ENCODE results near the gene TTLL7. TPM values are rescaled to one million over a fixed set of nuclear protein-coding genes. Genes with fewer than 3 reads are reported as not detected.

The TTLL7 gene
- 1 to 10 TPM; 3.4 to 3.7 TPM for total RNA-seq
- 8.7 TPM for polyA plus RNA-seq (2013, experiment 1 of 2)
- 6.7 TPM for polyA plus RNA-seq (2013, experiment 2 of 2)
- long read RNA-seq, experiment 1: 0 reads
- long read RNA-seq, experiment 2, full-length matches to known transcripts: 1 of 3 reads
- long read RNA-seq, experiment 2, partial matches to known transcripts: 0 of 3 reads
- long read RNA-seq, experiment 2, other reads (novel, unspliced or antisense): 2 of 3 reads
- long read RNA-seq, experiment 3: 0 reads
- long read RNA-seq, experiment 4, partial matches to known transcripts: 3 of 3 reads
- long read RNA-seq, experiment 4, other reads (novel, unspliced or antisense): 0 of 3 reads

DNA sequence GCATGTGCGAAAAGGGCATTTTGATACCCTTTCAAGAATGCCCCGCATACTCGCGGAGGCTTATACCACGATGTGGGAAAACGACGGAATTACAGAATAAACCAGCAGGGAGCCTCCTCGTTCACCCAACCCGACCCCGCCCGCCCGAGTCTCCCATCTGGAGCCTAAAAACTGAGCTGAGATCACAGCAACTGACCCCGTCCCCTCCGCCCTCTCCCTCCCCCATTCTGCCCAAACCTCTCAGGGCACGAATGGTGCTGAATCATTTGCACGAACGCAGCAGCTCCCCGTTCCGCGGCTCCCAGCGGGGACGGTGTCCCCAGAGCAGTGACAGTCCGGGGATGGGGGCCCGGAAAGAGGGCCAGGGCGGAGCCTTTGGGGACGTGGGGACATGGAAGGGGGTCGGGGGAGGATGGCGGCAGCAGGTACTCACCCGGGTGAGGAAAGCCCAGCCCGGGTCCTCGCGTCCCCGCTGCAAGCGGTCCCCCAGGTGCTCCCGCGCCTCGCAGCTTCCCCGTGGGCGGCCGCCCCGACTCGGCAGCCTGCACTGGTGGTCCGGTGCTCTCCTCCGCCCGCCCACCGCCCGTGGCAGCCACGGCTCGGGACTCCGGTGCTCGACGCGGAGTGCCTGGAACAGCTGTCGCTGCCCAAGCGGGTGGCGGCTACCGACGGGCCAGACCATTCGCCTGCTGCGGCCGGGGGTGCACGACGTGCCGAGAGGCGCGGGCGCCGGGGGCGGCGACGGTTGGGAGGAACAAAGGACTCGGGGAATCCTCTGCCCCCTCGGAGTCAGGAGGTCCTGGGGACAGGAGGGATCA is at the start of gene TTLL7:
Gene TTLL7, minus strand, starts transcription at position 635 of the 818 bp plus-strand sequence. CDS start 46,921 bp downstream, outside the sequence.
- Histone ChIP-seq H3K36me3 (ENCODE audit: control insufficient read depth, insufficient read depth, low read length) (no peaks in the 10 kb centered on the region), H3K27ac (ENCODE audit: low read depth, low read length) (peak within 1 kb of the TSS; percentile 90), H3K9me3 (ENCODE audit: control insufficient read depth, low read length) (no peaks in the 10 kb centered on the region), H3K9ac (ENCODE audit: extremely low read depth, low read length, poor library complexity, severe bottlenecking) (peak within 1 kb of the TSS; percentile 89), H3K27me3 (ENCODE audit: control insufficient read depth, insufficient read depth, low read length, poor library complexity, severe bottlenecking) (peaks cover 69% of the 10 kb centered on the region), H3K4me1 (ENCODE audit: control insufficient read depth, insufficient read depth, low read length) (no peaks in the 10 kb centered on the region), H3K4me3 (ENCODE audit: low read length) (peak within 1 kb of the TSS; percentile 85)
- peak; percentile 93 for DNase-seq
- H3K27me3 Mint-ChIP-seq (ENCODE audit: insufficient read depth): peaks cover 85% of the 10 kb centered on the region
- H3K36me3 Mint-ChIP-seq (ENCODE audit: low read depth): no peaks in the 10 kb centered on the region
- H3K4me3 Mint-ChIP-seq: peak within 1 kb of the TSS; percentile 68
- WGBS, 2 experiments (ENCODE audit: insufficient coverage in 1 of 2, insufficient read length in 1 of 2): 1 to 2% methylated on average over 15 to 73 of the region's 73 CpGs
- no peaks in the 10 kb centered on the region for H3K4me1 Mint-ChIP-seq
- TF ChIP-seq, protein P1, sequence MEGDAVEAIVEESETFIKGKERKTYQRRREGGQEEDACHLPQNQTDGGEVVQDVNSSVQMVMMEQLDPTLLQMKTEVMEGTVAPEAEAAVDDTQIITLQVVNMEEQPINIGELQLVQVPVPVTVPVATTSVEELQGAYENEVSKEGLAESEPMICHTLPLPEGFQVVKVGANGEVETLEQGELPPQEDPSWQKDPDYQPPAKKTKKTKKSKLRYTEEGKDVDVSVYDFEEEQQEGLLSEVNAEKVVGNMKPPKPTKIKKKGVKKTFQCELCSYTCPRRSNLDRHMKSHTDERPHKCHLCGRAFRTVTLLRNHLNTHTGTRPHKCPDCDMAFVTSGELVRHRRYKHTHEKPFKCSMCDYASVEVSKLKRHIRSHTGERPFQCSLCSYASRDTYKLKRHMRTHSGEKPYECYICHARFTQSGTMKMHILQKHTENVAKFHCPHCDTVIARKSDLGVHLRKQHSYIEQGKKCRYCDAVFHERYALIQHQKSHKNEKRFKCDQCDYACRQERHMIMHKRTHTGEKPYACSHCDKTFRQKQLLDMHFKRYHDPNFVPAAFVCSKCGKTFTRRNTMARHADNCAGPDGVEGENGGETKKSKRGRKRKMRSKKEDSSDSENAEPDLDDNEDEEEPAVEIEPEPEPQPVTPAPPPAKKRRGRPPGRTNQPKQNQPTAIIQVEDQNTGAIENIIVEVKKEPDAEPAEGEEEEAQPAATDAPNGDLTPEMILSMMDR (conservative IDR thresholded peaks at IDR 0.05): no peak
- no peaks in the 10 kb centered on the region for H3K9me3 Mint-ChIP-seq
- H3K27ac Mint-ChIP-seq: peak within 1 kb of the TSS; percentile 89

DNA sequence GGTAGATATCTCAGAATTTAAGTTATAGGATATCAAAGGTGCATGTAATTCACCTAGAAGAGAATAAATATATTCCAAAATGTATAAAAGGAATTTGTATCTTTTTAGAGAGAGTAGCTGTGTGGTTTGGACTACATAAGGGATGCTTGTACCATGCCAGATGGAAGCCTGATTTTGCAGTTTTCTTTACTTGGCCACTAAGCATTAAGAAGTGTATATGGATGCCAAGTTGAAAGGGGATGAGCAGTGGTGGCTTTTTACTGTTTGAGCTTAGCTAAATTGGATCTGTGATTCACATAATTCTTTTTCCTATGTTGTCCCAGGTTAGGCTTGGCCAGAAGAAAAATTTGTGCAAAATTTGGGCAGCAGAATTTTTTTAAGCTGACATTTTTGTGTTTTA is 43.5 kb upstream of the TTLL7 start:
- Histone ChIP-seq H3K36me3 (ENCODE audit: control insufficient read depth, insufficient read depth, low read length) (no peaks in the 10 kb centered on the region), H3K27ac (ENCODE audit: low read depth, low read length) (no peak overlapping the region), H3K9me3 (ENCODE audit: control insufficient read depth, low read length) (no peaks in the 10 kb centered on the region), H3K4me1 (ENCODE audit: control insufficient read depth, insufficient read depth, low read length) (no peaks in the 10 kb centered on the region), H3K4me3 (ENCODE audit: low read length) (no peak overlapping the region), H3K27me3 (ENCODE audit: control insufficient read depth, insufficient read depth, low read length, poor library complexity, severe bottlenecking) (peaks cover 8% of the 10 kb centered on the region), H3K9ac (ENCODE audit: extremely low read depth, low read length, poor library complexity, severe bottlenecking) (no peak overlapping the region)
- no peak for DNase-seq
- Mint-ChIP-seq H3K9me3 (peaks cover 6% of the 10 kb centered on the region), H3K27me3 (ENCODE audit: insufficient read depth) (peaks cover 45% of the 10 kb centered on the region), H3K4me3 (no peak overlapping the region), H3K4me1 (no peaks in the 10 kb centered on the region), H3K36me3 (ENCODE audit: low read depth) (no peaks in the 10 kb centered on the region), H3K27ac (no peak overlapping the region)
- TF ChIP-seq, protein P1 (conservative IDR thresholded peaks at IDR 0.05): no peak

DNA sequence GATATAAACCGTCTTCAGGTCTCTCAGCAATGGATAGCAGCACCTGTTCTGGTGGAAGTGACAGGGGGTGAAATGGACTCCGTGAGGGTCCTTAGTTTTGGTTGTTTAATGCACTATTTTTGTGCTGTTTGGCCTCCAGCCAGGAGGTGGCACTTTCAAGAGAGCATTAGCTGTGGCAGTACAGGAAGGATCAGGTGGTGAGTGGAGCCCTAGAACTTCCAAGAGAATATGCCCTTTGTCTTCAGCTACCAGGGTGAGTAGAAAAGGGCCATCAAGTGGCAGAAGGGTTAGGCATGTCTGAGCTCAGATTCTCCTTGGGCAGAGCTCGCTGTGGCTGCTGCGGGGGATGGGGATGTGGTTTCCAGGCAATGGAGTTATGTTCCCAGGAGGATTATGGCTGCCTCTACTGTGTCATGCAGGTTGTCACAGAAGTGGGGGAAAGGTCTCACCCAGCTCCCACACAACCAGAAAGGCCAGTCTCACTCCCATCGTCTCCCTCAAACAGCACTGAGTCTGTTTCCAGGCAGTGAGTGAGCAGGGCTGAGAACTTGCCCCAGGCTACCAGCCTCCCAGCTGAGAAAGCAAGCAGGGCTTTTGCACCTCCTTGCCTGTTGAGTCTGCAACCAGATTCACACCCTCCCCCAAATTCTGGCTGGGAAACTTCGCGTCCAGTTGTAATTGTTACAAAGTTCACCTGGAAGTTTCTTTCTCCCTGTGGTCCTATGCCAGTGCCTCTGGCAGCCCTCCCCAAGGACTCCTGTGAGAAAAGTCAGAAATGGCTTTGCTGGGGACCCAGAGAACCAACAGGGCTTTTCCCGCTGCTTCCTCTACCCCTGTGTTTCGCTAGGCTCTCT is 39.1 kb upstream of the TTLL7 start:
- H3K4me1 Mint-ChIP-seq: no peaks in the 10 kb centered on the region
- no peaks in the 10 kb centered on the region for H3K36me3 Mint-ChIP-seq (ENCODE audit: low read depth)
- Histone ChIP-seq H3K36me3 (ENCODE audit: control insufficient read depth, insufficient read depth, low read length) (no peaks in the 10 kb centered on the region), H3K9ac (ENCODE audit: extremely low read depth, low read length, poor library complexity, severe bottlenecking) (no peak overlapping the region), H3K4me1 (ENCODE audit: control insufficient read depth, insufficient read depth, low read length) (no peaks in the 10 kb centered on the region), H3K27ac (ENCODE audit: low read depth, low read length) (no peak overlapping the region), H3K9me3 (ENCODE audit: control insufficient read depth, low read length) (peaks cover 5% of the 10 kb centered on the region), H3K27me3 (ENCODE audit: control insufficient read depth, insufficient read depth, low read length, poor library complexity, severe bottlenecking) (peaks cover 8% of the 10 kb centered on the region), H3K4me3 (ENCODE audit: low read length) (no peak overlapping the region)
- H3K9me3 Mint-ChIP-seq: peaks cover 8% of the 10 kb centered on the region
- DNase-seq: peak; percentile 52
- H3K4me3 Mint-ChIP-seq: no peak overlapping the region
- H3K27ac Mint-ChIP-seq: no peak overlapping the region
- WGBS, 2 experiments (ENCODE audit: insufficient coverage in 1 of 2, insufficient read length in 1 of 2): 61 to 83% methylated on average over 3 to 9 of the region's 9 CpGs
- TF ChIP-seq, protein P1 (conservative IDR thresholded peaks at IDR 0.05): no peak
- H3K27me3 Mint-ChIP-seq (ENCODE audit: insufficient read depth): peaks cover 72% of the 10 kb centered on the region

All from endodermal cell (in vitro differentiated cells).